Measurements from ENCODE around the gene CFAP99.
"Not testable (repeated sequence)": the region's sequence is repeated elsewhere in the genome, so short reads cannot be mapped to it uniquely, and the experiment has no call there.

The CFAP99 gene

DNA sequence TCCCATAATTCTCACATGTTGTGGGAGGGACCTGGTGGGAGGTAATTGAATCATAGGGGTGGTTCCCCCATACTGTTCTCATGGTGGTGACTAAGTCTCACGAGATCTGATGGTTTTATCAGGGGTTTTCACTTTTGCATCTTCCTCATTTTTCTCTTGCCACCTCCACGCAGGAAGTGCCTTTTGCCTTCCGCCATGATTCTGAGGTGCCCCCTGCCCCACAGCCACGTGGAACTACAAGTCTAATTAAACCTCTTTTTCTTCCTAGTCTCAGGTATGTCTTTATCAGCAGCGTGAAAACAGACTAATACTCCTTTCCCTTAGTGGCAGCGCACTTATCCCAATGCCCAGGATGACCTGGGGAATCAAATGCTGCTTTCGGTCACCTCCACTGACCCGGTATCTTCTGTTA lies 35.5 kb upstream of the CFAP99 start:
- H3K9me3 ChIP-seq (ENCODE audit: insufficient read depth, low read depth, low read length); H3K9me2 ChIP-seq (replicated peaks; ENCODE audit: low read depth, low read length); H3K4me1 ChIP-seq (ENCODE audit: insufficient read depth, low read length, poor library complexity, severe bottlenecking); H3K4me3 ChIP-seq (ENCODE audit: low read length, poor library complexity, severe bottlenecking); H4K20me1 ChIP-seq (ENCODE audit: insufficient read depth, low read length, poor library complexity, severe bottlenecking); H3K27me3 ChIP-seq (ENCODE audit: insufficient read depth, low read length, poor library complexity, severe bottlenecking); H3K9ac ChIP-seq (ENCODE audit: low read depth, low read length, poor library complexity, severe bottlenecking); H3K79me2 ChIP-seq (ENCODE audit: insufficient read depth, low read length); H3K4me2 ChIP-seq (ENCODE audit: low read depth, low read length, poor library complexity, severe bottlenecking); H2AFZ ChIP-seq (ENCODE audit: low read length); H3F3A ChIP-seq (ENCODE audit: low read depth); H3K36me3 ChIP-seq (ENCODE audit: insufficient read depth, low read length): not testable (repeated sequence)

DNA sequence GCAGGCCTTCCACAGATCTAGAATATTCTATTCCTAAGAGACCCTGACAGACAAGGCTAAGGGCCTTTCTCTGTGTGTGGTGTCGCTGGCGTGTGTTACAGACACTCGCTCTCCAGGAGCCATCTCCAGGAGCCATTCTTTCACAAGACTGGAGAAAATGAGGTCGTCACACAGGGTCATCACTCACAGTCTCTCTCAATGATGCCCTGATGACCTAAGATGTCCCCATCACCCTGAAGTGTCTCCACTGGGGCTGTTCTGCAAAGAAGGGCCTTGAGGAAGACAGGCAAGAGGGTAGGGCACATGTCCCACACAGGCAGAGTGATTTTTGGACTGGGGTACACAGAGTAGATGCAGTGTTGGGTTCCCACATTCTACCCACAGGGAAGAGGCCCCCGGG lies 35.0 kb upstream of the CFAP99 start:
- peaks cover 7% of the 10 kb centered on the region for H3K4me1 ChIP-seq (ENCODE audit: insufficient read depth, low read length, poor library complexity, severe bottlenecking)
- no peak overlapping the region for H3K4me3 ChIP-seq (ENCODE audit: low read length, poor library complexity, severe bottlenecking)
- no peak overlapping the region for H3K9ac ChIP-seq (ENCODE audit: low read depth, low read length, poor library complexity, severe bottlenecking)
- TF ChIP-seq EZH2phosphoT487 (IDR thresholded peaks at IDR 0.05; ENCODE audit: borderline replicate concordance): no peak
- TF ChIP-seq, protein P1, sequence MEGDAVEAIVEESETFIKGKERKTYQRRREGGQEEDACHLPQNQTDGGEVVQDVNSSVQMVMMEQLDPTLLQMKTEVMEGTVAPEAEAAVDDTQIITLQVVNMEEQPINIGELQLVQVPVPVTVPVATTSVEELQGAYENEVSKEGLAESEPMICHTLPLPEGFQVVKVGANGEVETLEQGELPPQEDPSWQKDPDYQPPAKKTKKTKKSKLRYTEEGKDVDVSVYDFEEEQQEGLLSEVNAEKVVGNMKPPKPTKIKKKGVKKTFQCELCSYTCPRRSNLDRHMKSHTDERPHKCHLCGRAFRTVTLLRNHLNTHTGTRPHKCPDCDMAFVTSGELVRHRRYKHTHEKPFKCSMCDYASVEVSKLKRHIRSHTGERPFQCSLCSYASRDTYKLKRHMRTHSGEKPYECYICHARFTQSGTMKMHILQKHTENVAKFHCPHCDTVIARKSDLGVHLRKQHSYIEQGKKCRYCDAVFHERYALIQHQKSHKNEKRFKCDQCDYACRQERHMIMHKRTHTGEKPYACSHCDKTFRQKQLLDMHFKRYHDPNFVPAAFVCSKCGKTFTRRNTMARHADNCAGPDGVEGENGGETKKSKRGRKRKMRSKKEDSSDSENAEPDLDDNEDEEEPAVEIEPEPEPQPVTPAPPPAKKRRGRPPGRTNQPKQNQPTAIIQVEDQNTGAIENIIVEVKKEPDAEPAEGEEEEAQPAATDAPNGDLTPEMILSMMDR (conservative IDR thresholded peaks at IDR 0.05; ENCODE audit: low read length): no peak
- H3F3A ChIP-seq (ENCODE audit: low read depth): no peaks in the 10 kb centered on the region
- H3K9me2 ChIP-seq (replicated peaks; ENCODE audit: low read depth, low read length): no peaks in the 10 kb centered on the region
- no peak overlapping the region for H2AFZ ChIP-seq (ENCODE audit: low read length)
- no peaks in the 10 kb centered on the region for H4K20me1 ChIP-seq (ENCODE audit: insufficient read depth, low read length, poor library complexity, severe bottlenecking)
- H3K27me3 ChIP-seq (ENCODE audit: insufficient read depth, low read length, poor library complexity, severe bottlenecking): no peaks in the 10 kb centered on the region
- no peaks in the 10 kb centered on the region for H3K36me3 ChIP-seq (ENCODE audit: insufficient read depth, low read length)
- no peak overlapping the region for H3K4me2 ChIP-seq (ENCODE audit: low read depth, low read length, poor library complexity, severe bottlenecking)
- no peaks in the 10 kb centered on the region for H3K9me3 ChIP-seq (ENCODE audit: insufficient read depth, low read depth, low read length)
- H3K79me2 ChIP-seq (ENCODE audit: insufficient read depth, low read length): no peaks in the 10 kb centered on the region

DNA sequence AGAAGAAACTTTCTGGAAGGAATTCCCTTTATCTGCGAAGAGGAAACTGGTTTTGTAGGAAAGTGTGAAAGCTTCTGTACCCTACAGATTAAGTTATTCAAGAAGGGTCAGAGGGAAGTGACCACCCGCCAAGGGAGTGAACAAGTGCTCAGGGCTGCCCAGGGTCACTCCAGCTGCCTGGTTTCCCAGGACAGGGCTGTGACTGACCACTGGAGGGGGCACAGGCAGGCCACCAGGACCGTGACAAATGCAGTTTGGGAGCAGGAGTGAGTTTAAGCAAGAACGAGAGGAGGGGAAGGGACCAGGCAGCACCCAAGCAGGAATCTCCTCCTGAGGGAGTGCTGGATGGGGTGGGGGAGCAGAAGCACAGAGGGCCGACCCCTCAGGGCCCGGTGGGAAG lies 34.5 kb upstream of the CFAP99 start:
- no peak for TF ChIP-seq EZH2phosphoT487 (IDR thresholded peaks at IDR 0.05; ENCODE audit: borderline replicate concordance)
- TF ChIP-seq, protein P1 (conservative IDR thresholded peaks at IDR 0.05; ENCODE audit: low read length): no peak
- Histone ChIP-seq H3F3A (ENCODE audit: low read depth) (no peaks in the 10 kb centered on the region), H4K20me1 (ENCODE audit: insufficient read depth, low read length, poor library complexity, severe bottlenecking) (no peaks in the 10 kb centered on the region), H3K27me3 (ENCODE audit: insufficient read depth, low read length, poor library complexity, severe bottlenecking) (no peaks in the 10 kb centered on the region), H3K4me1 (ENCODE audit: insufficient read depth, low read length, poor library complexity, severe bottlenecking) (peaks cover 12% of the 10 kb centered on the region), H2AFZ (ENCODE audit: low read length) (no peak overlapping the region), H3K79me2 (ENCODE audit: insufficient read depth, low read length) (no peaks in the 10 kb centered on the region), H3K9me2 (replicated peaks; ENCODE audit: low read depth, low read length) (no peaks in the 10 kb centered on the region), H3K9ac (ENCODE audit: low read depth, low read length, poor library complexity, severe bottlenecking) (no peak overlapping the region), H3K4me3 (ENCODE audit: low read length, poor library complexity, severe bottlenecking) (no peak overlapping the region), H3K36me3 (ENCODE audit: insufficient read depth, low read length) (no peaks in the 10 kb centered on the region), H3K4me2 (ENCODE audit: low read depth, low read length, poor library complexity, severe bottlenecking) (no peak overlapping the region), H3K9me3 (ENCODE audit: insufficient read depth, low read depth, low read length) (no peaks in the 10 kb centered on the region)

DNA sequence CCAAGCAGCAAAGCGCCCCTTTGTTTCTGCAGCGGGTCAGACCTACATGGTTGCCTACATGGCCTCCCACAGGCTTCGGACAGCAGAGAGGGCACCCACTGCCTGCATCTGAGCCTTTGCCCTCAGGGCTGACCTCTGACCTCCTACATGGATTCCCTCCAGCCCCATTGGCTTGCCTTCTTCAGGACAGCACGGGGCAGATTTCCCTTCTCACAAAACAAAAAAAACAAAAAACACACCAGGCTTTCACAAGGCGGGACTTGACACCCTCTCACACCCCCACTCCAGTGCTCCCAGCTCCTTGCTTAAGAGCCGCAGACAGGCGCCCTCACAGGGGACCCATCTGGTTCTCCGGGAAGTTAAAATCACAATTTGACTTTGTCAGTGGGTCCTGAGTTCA lies 33.2 kb upstream of the CFAP99 start:
- Histone ChIP-seq H3F3A (ENCODE audit: low read depth) (no peaks in the 10 kb centered on the region), H3K4me1 (ENCODE audit: insufficient read depth, low read length, poor library complexity, severe bottlenecking) (peaks cover 20% of the 10 kb centered on the region), H3K4me3 (ENCODE audit: low read length, poor library complexity, severe bottlenecking) (no peak overlapping the region), H3K9me3 (ENCODE audit: insufficient read depth, low read depth, low read length) (no peaks in the 10 kb centered on the region), H3K79me2 (ENCODE audit: insufficient read depth, low read length) (no peaks in the 10 kb centered on the region), H3K9me2 (replicated peaks; ENCODE audit: low read depth, low read length) (no peaks in the 10 kb centered on the region), H3K9ac (ENCODE audit: low read depth, low read length, poor library complexity, severe bottlenecking) (no peak overlapping the region), H2AFZ (ENCODE audit: low read length) (no peak overlapping the region), H4K20me1 (ENCODE audit: insufficient read depth, low read length, poor library complexity, severe bottlenecking) (no peaks in the 10 kb centered on the region), H3K4me2 (ENCODE audit: low read depth, low read length, poor library complexity, severe bottlenecking) (no peak overlapping the region), H3K36me3 (ENCODE audit: insufficient read depth, low read length) (no peaks in the 10 kb centered on the region), H3K27me3 (ENCODE audit: insufficient read depth, low read length, poor library complexity, severe bottlenecking) (no peaks in the 10 kb centered on the region)
- no peak for TF ChIP-seq EZH2phosphoT487 (IDR thresholded peaks at IDR 0.05; ENCODE audit: borderline replicate concordance)
- TF ChIP-seq, protein P1 (conservative IDR thresholded peaks at IDR 0.05; ENCODE audit: low read length): no peak
